ENCODE data around the gene PRKCZ.

DNA sequence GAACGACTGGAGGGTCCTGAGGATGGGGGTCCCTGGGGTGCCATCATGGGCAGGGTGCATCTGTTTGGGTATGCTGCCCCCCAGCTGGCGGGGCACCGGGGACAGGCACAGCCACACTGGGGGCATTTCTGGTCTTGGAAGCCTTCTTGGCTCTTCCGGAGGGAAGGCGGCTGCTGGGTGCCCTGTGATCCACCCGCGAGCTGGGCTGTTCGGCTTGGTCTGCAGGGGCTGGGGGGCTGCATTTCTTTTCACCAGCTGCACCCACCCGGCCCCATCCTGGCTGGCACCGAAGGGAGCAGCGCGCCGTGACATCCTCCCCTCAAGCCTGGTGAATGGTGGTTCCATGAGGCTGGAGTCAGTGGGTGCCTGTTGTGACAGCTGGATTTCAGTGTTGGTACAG is 132.2 kb downstream of the PRKCZ start:
- TF ChIP-seq, protein P1, sequence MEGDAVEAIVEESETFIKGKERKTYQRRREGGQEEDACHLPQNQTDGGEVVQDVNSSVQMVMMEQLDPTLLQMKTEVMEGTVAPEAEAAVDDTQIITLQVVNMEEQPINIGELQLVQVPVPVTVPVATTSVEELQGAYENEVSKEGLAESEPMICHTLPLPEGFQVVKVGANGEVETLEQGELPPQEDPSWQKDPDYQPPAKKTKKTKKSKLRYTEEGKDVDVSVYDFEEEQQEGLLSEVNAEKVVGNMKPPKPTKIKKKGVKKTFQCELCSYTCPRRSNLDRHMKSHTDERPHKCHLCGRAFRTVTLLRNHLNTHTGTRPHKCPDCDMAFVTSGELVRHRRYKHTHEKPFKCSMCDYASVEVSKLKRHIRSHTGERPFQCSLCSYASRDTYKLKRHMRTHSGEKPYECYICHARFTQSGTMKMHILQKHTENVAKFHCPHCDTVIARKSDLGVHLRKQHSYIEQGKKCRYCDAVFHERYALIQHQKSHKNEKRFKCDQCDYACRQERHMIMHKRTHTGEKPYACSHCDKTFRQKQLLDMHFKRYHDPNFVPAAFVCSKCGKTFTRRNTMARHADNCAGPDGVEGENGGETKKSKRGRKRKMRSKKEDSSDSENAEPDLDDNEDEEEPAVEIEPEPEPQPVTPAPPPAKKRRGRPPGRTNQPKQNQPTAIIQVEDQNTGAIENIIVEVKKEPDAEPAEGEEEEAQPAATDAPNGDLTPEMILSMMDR (IDR thresholded peaks at IDR 0.05) = no peak
- TF ChIP-seq POLR2A (IDR thresholded peaks at IDR 0.05) = no peak
